ENCODE measurements around the gene RNF144B.

The RNF144B gene

GRCh38 chr6:18387061-18387721 is at the start of gene RNF144B:
RNF144B (plus strand) TSS chr6:18387350; CDS start chr6:18399535, 12,185 bp downstream.
- in situ Hi-C loops (cut with HindIII; ENCODE audit: low sequenced_read_pairs), result no loop called here
- no peak for TF ChIP-seq CTCF (IDR thresholded peaks at IDR 0.05; ENCODE audit: low read depth, low read length)
- peak within 1 kb of the TSS; percentile 72 for H3K4me3 ChIP-seq (ENCODE audit: low read depth, low read length)
- peak; percentile 68 for DNase-seq (ENCODE audit: low read depth, low spot score)

GRCh38 chr6:18339599-18339998 is 47.6 kb upstream of the RNF144B start:
- TF ChIP-seq CTCF (IDR thresholded peaks at IDR 0.05; ENCODE audit: low read depth, low read length), result no peak
- no peak for DNase-seq (ENCODE audit: low read depth, low spot score)
- no peak overlapping the region for H3K4me3 ChIP-seq (ENCODE audit: low read depth, low read length)
- in situ Hi-C loops (cut with HindIII; ENCODE audit: low sequenced_read_pairs), result no loop called here

GRCh38 chr6:18340781-18341551 is 46.2 kb upstream of the RNF144B start:
- H3K4me3 ChIP-seq (ENCODE audit: low read depth, low read length), result no peak overlapping the region
- no peak for DNase-seq (ENCODE audit: low read depth, low spot score)
- TF ChIP-seq CTCF (IDR thresholded peaks at IDR 0.05; ENCODE audit: low read depth, low read length), result no peak
- in situ Hi-C loops (cut with HindIII; ENCODE audit: low sequenced_read_pairs), result no loop called here

GRCh38 chr6:18342223-18342622 is 44.9 kb upstream of the RNF144B start:
- H3K4me3 ChIP-seq (ENCODE audit: low read depth, low read length), result no peak overlapping the region
- no peak for DNase-seq (ENCODE audit: low read depth, low spot score)
- in situ Hi-C loops (cut with HindIII; ENCODE audit: low sequenced_read_pairs), result no loop called here
- no peak for TF ChIP-seq CTCF (IDR thresholded peaks at IDR 0.05; ENCODE audit: low read depth, low read length)

GRCh38 chr6:18343741-18344140 is 43.4 kb upstream of the RNF144B start:
- peak; percentile 79 for DNase-seq (ENCODE audit: low read depth, low spot score)
- in situ Hi-C loops (cut with HindIII; ENCODE audit: low sequenced_read_pairs), result no loop called here
- H3K4me3 ChIP-seq (ENCODE audit: low read depth, low read length), result no peak overlapping the region
- TF ChIP-seq CTCF (IDR thresholded peaks at IDR 0.05; ENCODE audit: low read depth, low read length), result no peak

GRCh38 chr6:18347021-18347577 is 40.1 kb upstream of the RNF144B start:
- TF ChIP-seq CTCF (IDR thresholded peaks at IDR 0.05; ENCODE audit: low read depth, low read length), result no peak
- H3K4me3 ChIP-seq (ENCODE audit: low read depth, low read length), result no peak overlapping the region
- in situ Hi-C loops (cut with HindIII; ENCODE audit: low sequenced_read_pairs), result no loop called here
- peak; percentile 63 for DNase-seq (ENCODE audit: low read depth, low spot score)

All from astrocyte of the spinal cord (primary cell).